GM12878 (cell line): ENCODE data around the gene TRAF7. TPM values are rescaled to one million over a fixed set of nuclear protein-coding genes. Genes with fewer than 3 reads are reported as not detected.

Experiments
- ATAC-seq: fragments of 200-7000 bp; cut with Tn5 transposase; 3 replicates; pipeline ENCODE4 v1.9.1; 2020; ENCODE audit warnings: mild to moderate bottlenecking, moderate library complexity
- BruUV-seq: library from RNA; stranded (reverse); fragments of 400-500 nt; replicated peaks from 2 replicates; lab custom pipeline; 2021; lab: Mats Ljungman, UMichigan
- CTCF ChIA-PET: fragments of 300-600 bp; sonication (Branson Sonifier 250); formaldehyde crosslinking; extraction: SDS; loops from one replicate; lab custom pipeline; 2021; ENCODE audit warnings: inconsistent platforms; lab: Yijun Ruan, JAX
- POLR2A ChIA-PET: fragments of 350-600 bp; formaldehyde crosslinking; extraction: SDS; loops from one replicate; lab custom pipeline; 2021; ENCODE audit warnings: inconsistent platforms; lab: Charles Lee
- RAD21 ChIA-PET: fragments of 300-600 bp; sonication (Branson Sonifier 250); formaldehyde crosslinking; loops from one replicate; lab custom pipeline; 2023; ENCODE audit warnings: antibody characterized with exemption; ENCODE audit not compliant: unreplicated experiment; lab: Charles Lee
- SMC1A ChIA-PET: fragments of 300-600 bp; sonication (Branson Sonifier 250); formaldehyde crosslinking; loops from one replicate; lab custom pipeline; 2023; ENCODE audit not compliant: unreplicated experiment, uncharacterized antibody; lab: Charles Lee
- DNase-seq: peaks from one replicate; pipeline ENCODE4 v3.0.0-alpha.2; 2011; ENCODE audit warnings: low read depth, low spot score
- FAIRE-seq: peaks from 3 replicates; lab custom pipeline; 2011; peaks lifted over from hg19 to GRCh38; lab: Jason Lieb, UNC
- H2AFZ ChIP-seq: 2 replicates; pipeline ENCODE4 v1.6.0; 2011; ENCODE audit warnings: low read depth, low read length, control low read depth; ENCODE audit not compliant: control insufficient read depth
- H3K27ac ChIP-seq: 2 replicates; pipeline ENCODE4 v1.5.1; 2011; ENCODE audit warnings: control low read depth; ENCODE audit not compliant: control insufficient read depth, insufficient read depth
- H3K27me3 ChIP-seq, 2 experiments: replicated peaks in 1 of 2; 2 replicates each; pipeline versions ENCODE4 v1.6.0 to v1.6.1; 2011; ENCODE audit warnings: low read length in 1 of 2; ENCODE audit not compliant: control insufficient read depth in 2 of 2, insufficient read depth in 2 of 2
- H3K36me3 ChIP-seq, 2 experiments: 2 replicates each; pipeline ENCODE4 v1.5.1; 2011; ENCODE audit warnings: low read length in 1 of 2; ENCODE audit not compliant: control insufficient read depth in 2 of 2, insufficient read depth in 2 of 2
- H3K4me1 ChIP-seq: 2 replicates; pipeline ENCODE4 v1.6.1; 2011; ENCODE audit warnings: mild to moderate bottlenecking, low read length, moderate library complexity, mixed read lengths; ENCODE audit not compliant: control insufficient read depth, insufficient read depth
- H3K4me2 ChIP-seq: 2 replicates; pipeline ENCODE4 v1.6.0; 2011; ENCODE audit warnings: control low read depth; ENCODE audit not compliant: control insufficient read depth, insufficient read depth
- H3K4me3 ChIP-seq: fragments of 200-600 bp; sonication (generic); 2 replicates; pipeline ENCODE4 v1.5.1; 2016
- H3K79me2 ChIP-seq: 2 replicates; pipeline ENCODE4 v1.6.0; 2011; ENCODE audit warnings: low read length; ENCODE audit not compliant: control insufficient read depth, insufficient read depth
- H3K9ac ChIP-seq: 2 replicates; pipeline ENCODE4 v1.8.0; 2011; ENCODE audit warnings: low read length, control low read depth, mixed read lengths; ENCODE audit not compliant: control insufficient read depth, insufficient read depth
- H3K9me3 ChIP-seq: replicated peaks from 3 replicates; pipeline ENCODE4 v1.5.1; 2011; ENCODE audit warnings: mild to moderate bottlenecking, low read length; ENCODE audit not compliant: control insufficient read depth, insufficient read depth
- H4K20me1 ChIP-seq: 2 replicates; pipeline ENCODE4 v1.6.0; 2011; ENCODE audit not compliant: control insufficient read depth, insufficient read depth
- CBX3 ChIP-seq: fragments of 200-600 bp; sonication (generic); IDR thresholded peaks from 2 replicates; pipeline ENCODE4 v1.6.1; 2016; ENCODE audit warnings: low read depth, borderline replicate concordance
- CUX1 ChIP-seq: IDR thresholded peaks from 2 replicates; pipeline ENCODE4 v1.6.1; 2012; ENCODE audit warnings: improper control_type of control experiment, low read depth, low read length; ENCODE audit not compliant: insufficient replicate concordance
- NRF1 ChIP-seq: conservative IDR thresholded peaks from 2 replicates; pipeline ENCODE4 v1.6.1; 2011; ENCODE audit warnings: mild to moderate bottlenecking, low read depth, low read length, improper control_type of control experiment
- POLR2A ChIP-seq: IDR thresholded peaks from 2 replicates; pipeline ENCODE4 v1.6.1; 2011; ENCODE audit warnings: low read depth, mild to moderate bottlenecking, low read length
- POLR2AphosphoS5 ChIP-seq: IDR thresholded peaks from 2 replicates; pipeline ENCODE4 v1.6.1; 2011; ENCODE audit warnings: mild to moderate bottlenecking, low read length, inconsistent platforms
- RFX5 ChIP-seq: IDR thresholded peaks from 2 replicates; pipeline ENCODE4 v1.6.1; 2011; ENCODE audit warnings: low read depth, low read length, improper control_type of control experiment
- SMAD1 ChIP-seq: fragments of 450-650 bp; IDR thresholded peaks from 2 replicates; pipeline ENCODE4 v1.6.1; 2018; ENCODE audit warnings: mild to moderate bottlenecking, low read depth; ENCODE audit not compliant: partially characterized antibody
- TARDBP ChIP-seq: IDR thresholded peaks from 2 replicates; pipeline ENCODE4 v1.6.1; 2016; ENCODE audit warnings: borderline replicate concordance
- USF1 ChIP-seq: IDR thresholded peaks from 2 replicates; pipeline ENCODE4 v1.6.1; 2011; ENCODE audit warnings: borderline replicate concordance, low read depth, mild to moderate bottlenecking, moderate library complexity, mixed read lengths, low read length; ENCODE audit not compliant: insufficient read depth; ENCODE audit errors: extremely low read length
- ZNF622 ChIP-seq: fragments of 450-650 bp; IDR thresholded peaks from 2 replicates; pipeline ENCODE4 v1.6.1; 2017; ENCODE audit warnings: mild to moderate bottlenecking, inconsistent platforms
- WGBS: methylation state at CpG from one replicate; pipeline ENCODE4 v1.1.6; 2016; ENCODE audit warnings: low lambda C conversion rate; ENCODE audit not compliant: insufficient replicate concordance, insufficient coverage; ENCODE audit errors: missing lambda C conversion rate; 5-methylcytosine and 5-hydroxymethylcytosine counted together
- in situ Hi-C: fragments of 300-500 bp; cut with MboI; formaldehyde crosslinking; loops from 9 replicates; pipeline ENCODE4 v1.14.3; 2018; ENCODE audit warnings: mixed read lengths
- intact Hi-C: fragments of 100-400 bp; cut with micrococcal nuclease; formaldehyde crosslinking; loops from one replicate; pipeline ENCODE4 v1.14.2; 2022; ENCODE audit not compliant: unreplicated experiment
- polyA plus RNA-seq, 11 experiments: library from polyadenylated mRNA; depleted of rRNA in 4 of 11; unstranded in 6 of 11; stranded (reverse) in 5 of 11; fragments of >200 nt; fragmentation: Nextera tagmentation in 4 of 11; fragmentation: Illumina TruSeq in 1 of 11; extraction: Ambion mirVana in 4 of 11; extraction: Trizol in 1 of 11; gene quantifications; 1 replicate in 1 of 11; 2 replicates in 10 of 11; pipeline versions ENCODE4 v1.2.1 to v1.2.3, GENCODE V29; 2011 to 2016; ENCODE audit warnings: inconsistent platforms in 2 of 11, missing spikeins in 2 of 11, low read depth in 1 of 11
- total RNA-seq, 4 experiments: library from RNA; depleted of rRNA in 3 of 4; stranded (reverse); fragments of >200 nt in 3 of 4; fragmentation: Illumina TruSeq in 1 of 4; extraction: Trizol in 1 of 4; gene quantifications; 2 replicates each; pipeline versions ENCODE4 v1.2.1 to v1.2.3, GENCODE V29; 2013 to 2021
- TF ChIP-seq, protein P1 (sequence below): fragments of 450-650 bp; IDR thresholded peaks from 2 replicates; pipeline ENCODE4 v1.6.1; 2016; ENCODE audit warnings: mild to moderate bottlenecking
- TF ChIP-seq, protein P2 (sequence below): fragments of 450-650 bp; IDR thresholded peaks from 2 replicates; pipeline ENCODE4 v1.6.1; 2018; ENCODE audit warnings: borderline replicate concordance, mild to moderate bottlenecking; ENCODE audit not compliant: partially characterized antibody

Gene TRAF7
- total and polyA plus RNA-seq, 10 of the 15 experiments (the other 5 are each of a cell fraction or from before 2014, with no cell fraction given) = 0.61 to 87.0 (median 30.0) TPM

GRCh38 chr16:2198283-2198682 is 42.7 kb downstream of the TRAF7 start (continued):
- no peak for TF ChIP-seq CUX1
- TF ChIP-seq, all 136 proteins: peak for 0

DNA sequence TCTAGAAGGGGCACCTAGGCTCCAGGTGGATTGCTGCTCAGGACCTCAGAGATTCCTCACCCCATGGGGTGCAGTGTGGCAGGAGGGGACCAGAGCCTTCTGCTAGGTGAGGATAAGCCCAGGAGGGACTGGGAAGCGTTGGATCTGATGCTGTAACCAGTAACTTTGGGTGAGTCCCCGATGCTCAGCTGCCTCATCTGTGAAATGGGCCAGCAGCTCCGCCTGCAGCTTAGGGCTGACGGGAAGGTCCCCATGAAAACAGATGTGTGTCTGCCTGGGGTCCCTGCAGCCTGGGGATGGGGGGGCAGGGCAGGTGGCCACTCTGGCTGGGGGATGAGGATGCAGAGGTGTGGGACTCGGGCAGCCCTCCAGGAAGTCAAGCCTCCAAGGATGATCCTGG is 43.5 kb downstream of the TRAF7 start:
- FAIRE-seq (no peak), DNase-seq (no peak), ATAC-seq (no peak)
- WGBS = 36% methylated on average over 5 of the region's 5 CpGs
- ChIA-PET CTCF (interaction anchor here (0.6 kb wide), 1 partner anchor 197 kb away, joined by 3 read pairs; no protein-coding TSS in a partner anchor), SMC1A (interaction anchor here (1.1 kb wide), 1 partner anchor 54 kb away, joined by 4 read pairs; no protein-coding TSS in a partner anchor), POLR2A (no interaction called here), RAD21 (no interaction called here)
- no peaks in the 10 kb centered on the region for H3K9me3 ChIP-seq
- no peak overlapping the region for H3K4me2 ChIP-seq
- intact Hi-C loops = no loop called here
- no peak overlapping the region for H3K27ac ChIP-seq
- no peak overlapping the region for H2AFZ ChIP-seq
- no peaks in the 10 kb centered on the region for H4K20me1 ChIP-seq
- in situ Hi-C loops = no loop called here
- BruUV-seq = no TSS peak
- no peak overlapping the region for H3K4me3 ChIP-seq
- no peaks in the 10 kb centered on the region for H3K79me2 ChIP-seq
- no peaks in the 10 kb centered on the region for H3K36me3 ChIP-seq
- H3K4me1 ChIP-seq = no peaks in the 10 kb centered on the region; the same call in 1 of the 2 replicates
- H3K27me3 ChIP-seq = peaks cover 12 to 15% of the 10 kb centered on the region in 2 experiments
- no peak overlapping the region for H3K9ac ChIP-seq
- TF ChIP-seq USF1 = no peak
- TF ChIP-seq RFX5 = no peak
- TF ChIP-seq POLR2AphosphoS5 = no peak
- TF ChIP-seq, protein P1, sequence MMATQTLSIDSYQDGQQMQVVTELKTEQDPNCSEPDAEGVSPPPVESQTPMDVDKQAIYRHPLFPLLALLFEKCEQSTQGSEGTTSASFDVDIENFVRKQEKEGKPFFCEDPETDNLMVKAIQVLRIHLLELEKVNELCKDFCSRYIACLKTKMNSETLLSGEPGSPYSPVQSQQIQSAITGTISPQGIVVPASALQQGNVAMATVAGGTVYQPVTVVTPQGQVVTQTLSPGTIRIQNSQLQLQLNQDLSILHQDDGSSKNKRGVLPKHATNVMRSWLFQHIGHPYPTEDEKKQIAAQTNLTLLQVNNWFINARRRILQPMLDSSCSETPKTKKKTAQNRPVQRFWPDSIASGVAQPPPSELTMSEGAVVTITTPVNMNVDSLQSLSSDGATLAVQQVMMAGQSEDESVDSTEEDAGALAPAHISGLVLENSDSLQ = no peak
- no peak for TF ChIP-seq CBX3
- TF ChIP-seq TARDBP = no peak
- no peak for TF ChIP-seq ZNF622
- TF ChIP-seq NRF1 = no peak
- no peak for TF ChIP-seq SMAD1
- TF ChIP-seq, protein P2, sequence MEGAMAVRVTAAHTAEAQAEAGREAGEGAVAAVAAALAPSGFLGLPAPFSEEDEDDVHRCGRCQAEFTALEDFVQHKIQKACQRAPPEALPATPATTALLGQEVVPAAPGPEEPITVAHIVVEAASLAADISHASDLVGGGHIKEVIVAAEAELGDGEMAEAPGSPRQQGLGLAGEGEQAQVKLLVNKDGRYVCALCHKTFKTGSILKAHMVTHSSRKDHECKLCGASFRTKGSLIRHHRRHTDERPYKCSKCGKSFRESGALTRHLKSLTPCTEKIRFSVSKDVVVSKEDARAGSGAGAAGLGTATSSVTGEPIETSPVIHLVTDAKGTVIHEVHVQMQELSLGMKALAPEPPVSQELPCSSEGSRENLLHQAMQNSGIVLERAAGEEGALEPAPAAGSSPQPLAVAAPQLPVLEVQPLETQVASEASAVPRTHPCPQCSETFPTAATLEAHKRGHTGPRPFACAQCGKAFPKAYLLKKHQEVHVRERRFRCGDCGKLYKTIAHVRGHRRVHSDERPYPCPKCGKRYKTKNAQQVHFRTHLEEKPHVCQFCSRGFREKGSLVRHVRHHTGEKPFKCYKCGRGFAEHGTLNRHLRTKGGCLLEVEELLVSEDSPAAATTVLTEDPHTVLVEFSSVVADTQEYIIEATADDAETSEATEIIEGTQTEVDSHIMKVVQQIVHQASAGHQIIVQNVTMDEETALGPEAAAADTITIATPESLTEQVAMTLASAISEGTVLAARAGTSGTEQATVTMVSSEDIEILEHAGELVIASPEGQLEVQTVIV = no peak
- TF ChIP-seq POLR2A = no peak
